Trophoblast cell (in vitro differentiated cells and primary cell): ENCODE results near the gene OVCA2. TPM values are rescaled to one million over a fixed set of nuclear protein-coding genes. Genes with fewer than 3 reads are reported as not detected.
A peak's percentile ranks its signal among the peaks of the same experiment; 100 is the strongest.

Source experiments
- DNase-seq, 2 donors: peaks; one replicate each; pipeline ENCODE4 v3.0.0-alpha.2; 2016
- H2AFZ ChIP-seq: 2 replicates; pipeline ENCODE4 v1.6.1; 2013; ENCODE audit warnings: low read length, moderate library complexity, mild to moderate bottlenecking; ENCODE audit not compliant: insufficient read depth, poor library complexity
- H2AK5ac ChIP-seq: 2 replicates; pipeline ENCODE4 v1.6.1; 2013; ENCODE audit warnings: mild to moderate bottlenecking, low read length
- H2BK120ac ChIP-seq: 2 replicates; pipeline ENCODE4 v1.6.1; 2013; ENCODE audit warnings: low read length, mild to moderate bottlenecking, moderate library complexity; ENCODE audit not compliant: insufficient read depth, poor library complexity
- H2BK12ac ChIP-seq: 2 replicates; pipeline ENCODE4 v1.6.1; 2013; ENCODE audit warnings: mild to moderate bottlenecking, low read length, moderate library complexity
- H2BK5ac ChIP-seq: 2 replicates; pipeline ENCODE4 v1.6.1; 2013; ENCODE audit warnings: low read length, low read depth, moderate library complexity, mild to moderate bottlenecking; ENCODE audit not compliant: poor library complexity
- H3K14ac ChIP-seq: 2 replicates; pipeline ENCODE4 v1.6.1; 2013; ENCODE audit warnings: mild to moderate bottlenecking, low read length
- H3K18ac ChIP-seq: 2 replicates; pipeline ENCODE4 v1.6.1; 2013; ENCODE audit warnings: mild to moderate bottlenecking, low read length
- H3K23ac ChIP-seq: 2 replicates; pipeline ENCODE4 v1.6.1; 2013; ENCODE audit warnings: low read length
- H3K27ac ChIP-seq: 2 replicates; pipeline ENCODE4 v1.5.1; 2013; ENCODE audit warnings: low read depth, mild to moderate bottlenecking, inconsistent platforms, low read length, moderate library complexity
- H3K27me3 ChIP-seq: 2 replicates; pipeline ENCODE4 v1.6.1; 2013; ENCODE audit warnings: inconsistent platforms, mild to moderate bottlenecking, low read length, moderate library complexity; ENCODE audit not compliant: insufficient read depth
- H3K36me3 ChIP-seq, 2 experiments: 1 replicate in 1 of 2; 2 replicates in 1 of 2; pipeline ENCODE4 v1.6.1; 2013; ENCODE audit warnings: low read length in 2 of 2, mild to moderate bottlenecking in 2 of 2, moderate library complexity in 1 of 2; ENCODE audit not compliant: insufficient read depth in 2 of 2, control insufficient read depth in 1 of 2
- H3K4ac ChIP-seq: 2 replicates; pipeline ENCODE4 v1.6.1; 2013; ENCODE audit warnings: low read depth, mild to moderate bottlenecking, low read length, moderate library complexity
- H3K4me1 ChIP-seq, 2 experiments: 1 replicate in 1 of 2; 2 replicates in 1 of 2; pipeline ENCODE4 v1.6.1; 2013; ENCODE audit warnings: low read length in 2 of 2, mild to moderate bottlenecking in 2 of 2, moderate library complexity in 1 of 2; ENCODE audit not compliant: insufficient read depth in 2 of 2, control insufficient read depth in 1 of 2
- H3K4me2 ChIP-seq: 2 replicates; pipeline ENCODE4 v1.6.1; 2013; ENCODE audit warnings: inconsistent platforms, mild to moderate bottlenecking, low read length, moderate library complexity
- H3K4me3 ChIP-seq: 2 replicates; pipeline ENCODE4 v1.5.1; 2013; ENCODE audit warnings: mild to moderate bottlenecking, low read depth, low read length, inconsistent platforms
- H3K79me1 ChIP-seq: one replicate; pipeline ENCODE4 v1.6.1; 2013; ENCODE audit warnings: low read length
- H3K79me2 ChIP-seq: 2 replicates; pipeline ENCODE4 v1.6.1; 2013; ENCODE audit warnings: low read length, mild to moderate bottlenecking; ENCODE audit not compliant: control insufficient read depth, insufficient read depth, poor library complexity
- H3K9ac ChIP-seq: 2 replicates; pipeline ENCODE4 v1.6.1; 2013; ENCODE audit warnings: mild to moderate bottlenecking, low read length
- H3K9me3 ChIP-seq: 2 replicates; pipeline ENCODE4 v1.6.1; 2013; ENCODE audit warnings: low read depth, mild to moderate bottlenecking, control low read depth, inconsistent platforms, low read length; ENCODE audit not compliant: insufficient read depth
- H4K12ac ChIP-seq: 2 replicates; pipeline ENCODE4 v1.6.1; 2013; ENCODE audit warnings: low read depth, mild to moderate bottlenecking, low read length, moderate library complexity
- H4K8ac ChIP-seq: 2 replicates; pipeline ENCODE4 v1.6.1; 2013; ENCODE audit warnings: low read depth, mild to moderate bottlenecking, low read length, moderate library complexity
- H4K91ac ChIP-seq: one replicate; pipeline ENCODE4 v1.6.1; 2013; ENCODE audit warnings: low read depth, mild to moderate bottlenecking, low read length, moderate library complexity
- WGBS: extraction: QIAGEN DNeasy Blood & Tissue Kit; methylation state at CpG from one replicate; pipeline ENCODE4 v1.1.7; 2013; ENCODE audit warnings: missing lambda C conversion rate; ENCODE audit not compliant: insufficient read length, insufficient coverage; ENCODE audit errors: extremely low coverage; 5-methylcytosine and 5-hydroxymethylcytosine counted together
- polyA plus RNA-seq: library from polyadenylated mRNA; stranded (reverse); fragments of 200-250 nt; gene quantifications from 2 replicates; pipeline ENCODE4 v1.2.3, GENCODE V29; 2013

OVCA2 gene
- polyA plus RNA-seq, result 40.2 and 44.9 TPM in 2 replicates

DNA sequence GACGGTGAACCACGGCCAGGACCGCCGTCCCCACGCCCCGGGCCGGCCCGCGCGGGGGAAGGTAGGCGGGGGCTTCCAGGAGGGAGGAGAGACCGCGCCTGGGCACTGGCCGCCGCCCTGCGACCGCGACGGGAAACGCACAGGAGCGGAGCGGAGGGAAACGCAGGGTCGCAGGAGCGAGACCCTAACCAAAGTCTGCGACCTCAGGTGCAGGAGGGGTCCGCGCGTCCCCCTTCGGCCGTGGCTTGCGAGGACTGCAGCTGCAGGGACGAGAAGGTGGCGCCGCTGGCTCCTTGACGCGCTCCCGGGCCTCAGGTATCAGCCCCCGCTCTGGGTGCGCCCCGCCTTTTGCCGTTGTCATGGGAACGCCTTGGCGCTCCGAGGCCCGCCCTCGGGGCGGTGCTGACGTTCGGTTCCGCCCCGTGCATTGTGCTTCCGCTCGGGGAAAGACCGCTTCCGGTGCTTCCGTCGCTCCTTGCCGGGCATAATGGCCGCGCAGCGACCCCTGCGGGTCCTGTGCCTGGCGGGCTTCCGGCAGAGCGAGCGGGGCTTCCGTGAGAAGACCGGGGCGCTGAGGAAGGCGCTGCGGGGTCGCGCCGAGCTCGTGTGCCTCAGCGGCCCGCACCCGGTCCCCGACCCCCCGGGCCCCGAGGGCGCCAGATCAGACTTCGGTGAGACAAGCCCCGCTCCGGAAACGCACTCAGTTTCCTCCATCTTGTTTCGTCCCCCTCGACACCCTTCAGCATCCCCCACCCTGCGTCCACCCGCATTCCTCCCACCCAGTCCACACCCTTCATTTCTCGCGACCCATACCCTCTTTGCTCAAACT, at the start of gene OVCA2:
TSS of gene OVCA2 (plus strand) at position 462 of the 829 bp plus-strand sequence. CDS start at position 488, 26 bp downstream.
- Histone ChIP-seq H2AK5ac (peak within 1 kb of the TSS; percentile 86), H3K79me2 (peaks cover 5% of the 10 kb centered on the region), H4K8ac (peak within 1 kb of the TSS; percentile 96), H3K9me3 (no peaks in the 10 kb centered on the region), H2BK12ac (no peak within 1 kb of the TSS), H2BK5ac (peak within 1 kb of the TSS; percentile 71), H3K4me1 (peaks cover 14 to 19% of the 10 kb centered on the region in 2 experiments), H4K12ac (peak within 1 kb of the TSS; percentile 90), H3K27me3 (no peaks in the 10 kb centered on the region), H3K18ac (peak within 1 kb of the TSS; percentile 88), H3K23ac (no peak within 1 kb of the TSS), H3K36me3 (peaks cover 8 to 15% of the 10 kb centered on the region in 2 experiments), H3K4me2 (peak within 1 kb of the TSS; percentile 82), H3K4me3 (peak within 1 kb of the TSS; percentile 88), H2AFZ (peak within 1 kb of the TSS; percentile 77), H3K14ac (peak within 1 kb of the TSS; percentile 81), H3K79me1 (peaks cover 11% of the 10 kb centered on the region), H2BK120ac (peak within 1 kb of the TSS; percentile 77), H3K4ac (peak within 1 kb of the TSS; percentile 28), H3K9ac (peak within 1 kb of the TSS; percentile 84), H4K91ac (peak within 1 kb of the TSS; percentile 89), H3K27ac (peak within 1 kb of the TSS; percentile 14)
- no CpG with 5 or more reads among the region's 93 CpGs for WGBS
- DNase-seq, result peak; percentile 96 to 99

DNA sequence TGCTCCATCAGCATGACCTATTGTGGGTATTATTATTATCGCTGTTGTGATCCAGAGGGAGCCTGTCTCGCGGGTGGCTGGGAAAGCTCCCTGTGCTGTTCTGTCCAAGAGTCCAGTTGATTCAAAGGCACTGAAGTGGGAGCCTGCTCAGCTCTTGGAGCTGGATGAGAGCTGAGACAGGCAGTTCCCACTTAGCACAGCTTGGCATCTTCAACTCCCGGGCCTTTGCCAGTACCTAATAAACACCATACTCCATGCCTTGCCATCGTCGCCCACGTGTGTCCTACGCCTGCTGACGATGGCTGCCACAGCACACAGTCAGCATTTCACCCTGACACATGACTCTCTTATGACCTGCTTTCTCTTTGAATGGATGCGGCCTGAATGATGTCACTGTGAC, 49.3 kb upstream of the OVCA2 start:
- DNase-seq, result no peak
- Histone ChIP-seq H3K79me1 (no peaks in the 10 kb centered on the region), H4K12ac (no peak overlapping the region), H3K4me1 (no peaks in the 10 kb centered on the region), H3K14ac (no peak overlapping the region), H4K8ac (no peak overlapping the region), H3K4me2 (no peak overlapping the region), H3K36me3 (no peaks in the 10 kb centered on the region), H2BK12ac (no peak overlapping the region), H3K27me3 (no peaks in the 10 kb centered on the region), H3K4ac (no peak overlapping the region), H3K79me2 (no peaks in the 10 kb centered on the region), H3K23ac (no peak overlapping the region), H3K27ac (no peak overlapping the region), H3K9ac (no peak overlapping the region), H2AFZ (no peak overlapping the region), H3K9me3 (no peaks in the 10 kb centered on the region), H4K91ac (no peak overlapping the region), H2BK120ac (no peak overlapping the region), H3K4me3 (no peak overlapping the region), H3K18ac (no peak overlapping the region), H2AK5ac (no peak overlapping the region), H2BK5ac (no peak overlapping the region)
- no CpG with 5 or more reads among the region's 10 CpGs for WGBS

DNA sequence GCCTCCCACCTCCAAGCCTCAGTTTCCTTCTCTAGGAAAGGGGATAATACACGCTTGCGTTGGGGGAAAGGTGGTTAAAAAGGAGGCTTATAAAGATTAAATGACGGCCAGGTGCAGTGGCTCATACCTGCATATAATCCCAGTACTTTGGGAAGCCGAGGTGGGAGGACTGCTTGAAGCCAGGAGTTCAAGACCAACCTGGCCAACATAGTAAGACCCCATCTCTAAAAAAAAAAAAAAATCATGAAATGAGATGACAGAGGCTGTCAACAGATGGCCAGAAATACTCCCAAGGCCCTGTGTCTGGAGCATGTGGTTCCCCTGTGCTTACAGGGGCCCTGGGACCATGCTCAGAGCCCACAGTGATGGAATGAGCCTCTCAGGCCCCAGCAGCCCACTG, 47.1 kb upstream of the OVCA2 start:
- Histone ChIP-seq H3K4ac (no peak overlapping the region), H2BK120ac (no peak overlapping the region), H3K18ac (no peak overlapping the region), H3K14ac (no peak overlapping the region), H3K79me2 (no peaks in the 10 kb centered on the region), H3K9ac (no peak overlapping the region), H3K4me2 (no peak overlapping the region), H3K4me1 (peaks cover 8 to 12% of the 10 kb centered on the region in 2 experiments), H4K91ac (no peak overlapping the region), H2AFZ (no peak overlapping the region), H2AK5ac (no peak overlapping the region), H3K36me3 (no peaks in the 10 kb centered on the region), H4K8ac (no peak overlapping the region), H3K9me3 (no peaks in the 10 kb centered on the region), H3K27ac (no peak overlapping the region), H2BK12ac (no peak overlapping the region), H3K4me3 (no peak overlapping the region), H4K12ac (no peak overlapping the region), H3K23ac (no peak overlapping the region), H3K27me3 (peaks cover 6% of the 10 kb centered on the region), H3K79me1 (no peaks in the 10 kb centered on the region), H2BK5ac (no peak overlapping the region)
- DNase-seq, result no peak
- WGBS, result no CpG with 5 or more reads among the region's 4 CpGs

DNA sequence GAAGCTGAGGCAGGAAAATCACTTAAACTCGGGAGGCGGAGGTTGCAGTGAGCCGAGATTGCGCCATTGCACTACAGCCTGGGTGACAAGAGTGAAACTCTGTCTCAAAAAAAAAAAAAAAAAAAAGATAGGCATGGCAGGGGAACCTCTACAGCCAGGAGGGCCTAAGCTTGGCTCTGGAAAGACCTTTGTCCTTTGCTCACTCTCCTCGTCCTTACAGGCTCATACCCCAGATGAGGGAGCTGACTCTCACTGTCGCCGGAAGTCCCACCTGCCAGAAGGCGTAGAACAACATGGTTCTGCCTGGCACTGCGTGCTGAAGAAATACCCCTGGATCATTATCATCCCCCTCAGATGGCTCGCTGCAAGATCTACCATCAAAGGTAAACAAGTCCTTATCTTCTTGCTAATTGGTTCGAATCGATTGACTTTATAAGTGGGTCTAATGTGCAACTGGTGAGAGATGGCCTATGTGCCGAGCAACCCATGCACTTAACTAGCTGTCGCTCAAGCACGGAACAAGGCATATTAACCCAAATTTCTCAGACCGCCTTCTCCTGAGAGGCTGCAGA, 46.4 kb upstream of the OVCA2 start:
- no peak overlapping the region for H2BK5ac ChIP-seq
- no CpG with 5 or more reads among the region's 16 CpGs for WGBS

More for the DNA sequence above, 46.4 kb upstream of the OVCA2 start:
- H3K4me3 ChIP-seq, result no peak overlapping the region
- H3K9ac ChIP-seq, result no peak overlapping the region
- no peak overlapping the region for H3K23ac ChIP-seq
- no peak overlapping the region for H3K14ac ChIP-seq
- H3K4me1 ChIP-seq, result peaks cover 10 to 16% of the 10 kb centered on the region in 2 experiments
- no peak overlapping the region for H2AFZ ChIP-seq
- H3K4me2 ChIP-seq, result no peak overlapping the region
- H3K9me3 ChIP-seq, result no peaks in the 10 kb centered on the region
- no peak overlapping the region for H2BK120ac ChIP-seq
- no peak overlapping the region for H2BK12ac ChIP-seq
- H3K79me1 ChIP-seq, result no peaks in the 10 kb centered on the region
- H3K4ac ChIP-seq, result no peak overlapping the region
- no peaks in the 10 kb centered on the region for H3K79me2 ChIP-seq
- no peak overlapping the region for H4K8ac ChIP-seq
- no peak overlapping the region for H3K27ac ChIP-seq
- no peak overlapping the region for H4K12ac ChIP-seq
- no peak overlapping the region for H3K18ac ChIP-seq
- no peaks in the 10 kb centered on the region for H3K36me3 ChIP-seq
- peaks cover 6% of the 10 kb centered on the region for H3K27me3 ChIP-seq
- no peak for DNase-seq
- H4K91ac ChIP-seq, result no peak overlapping the region
- no peak overlapping the region for H2AK5ac ChIP-seq
